ENCODE data around the gene PHRF1.
"Not testable (repeated sequence)": the region's sequence is repeated elsewhere in the genome, so short reads cannot be mapped to it uniquely, and the experiment has no call there.

PHRF1 gene

GRCh38 chr11:635945-636510 lies 59.8 kb downstream of the PHRF1 start:
- DNase-seq = no peak

GRCh38 chr11:636511-637332 lies 60.5 kb downstream of the PHRF1 start, which contains the start of gene DRD4:
TSS of gene DRD4 (plus strand) at chr11:637269. CDS start at chr11:637305, 36 bp downstream.
- no peak for DNase-seq

- no peak for DNase-seq
Measured at GRCh38 chr11:637333-637592, 61.0 kb downstream of the PHRF1 start.

- DNase-seq = no peak
Measured at GRCh38 chr11:637593-638521, 61.6 kb downstream of the PHRF1 start.

- no peak for DNase-seq
Measured at GRCh38 chr11:638631-639331, 62.5 kb downstream of the PHRF1 start.

- DNase-seq = no peak
Measured at GRCh38 chr11:639332-639955, 63.2 kb downstream of the PHRF1 start.

GRCh38 chr11:640021-640706 lies 63.9 kb downstream of the PHRF1 start:
- no peak for DNase-seq

GRCh38 chr11:641806-642370 lies 65.6 kb downstream of the PHRF1 start:
- DNase-seq = no peak

- DNase-seq = no peak
Measured at GRCh38 chr11:643366-643765, 67.1 kb downstream of the PHRF1 start.

GRCh38 chr11:643849-644738 lies 67.8 kb downstream of the PHRF1 start:
- no peak for DNase-seq

- no peak for DNase-seq
Measured at GRCh38 chr11:645536-645935, 69.3 kb downstream of the PHRF1 start.

GRCh38 chr11:646214-646613 lies 69.9 kb downstream of the PHRF1 start:
- DNase-seq = no peak

- DNase-seq = not testable (repeated sequence)
Measured at GRCh38 chr11:647672-648158, 71.4 kb downstream of the PHRF1 start.

- DNase-seq = no peak
Measured at GRCh38 chr11:650482-650881, 74.2 kb downstream of the PHRF1 start.

- DNase-seq = not testable (repeated sequence)
Measured at GRCh38 chr11:653136-653535, 76.9 kb downstream of the PHRF1 start.

- no peak for DNase-seq
Measured at GRCh38 chr11:653837-654236, 77.6 kb downstream of the PHRF1 start.

GRCh38 chr11:654444-654843 lies 78.2 kb downstream of the PHRF1 start:
- not testable (repeated sequence) for DNase-seq

- DNase-seq = no peak
Measured at GRCh38 chr11:655036-655726, 78.9 kb downstream of the PHRF1 start.

- no peak for DNase-seq
Measured at GRCh38 chr11:656426-656825, 80.2 kb downstream of the PHRF1 start.

- no peak for DNase-seq
Measured at GRCh38 chr11:656866-657265, 80.6 kb downstream of the PHRF1 start.
